ENCODE measurements around the gene CLINT1. TPM values are rescaled to one million over a fixed set of nuclear protein-coding genes. Genes with fewer than 3 reads are reported as not detected.

The CLINT1 gene
- total RNA-seq, 1 donor from 2014 or later: 74.6 TPM

Other genes with a start within 250 kb of the CLINT1 start
- gene SOX30, start 206.7 kb downstream of the CLINT1 start, total RNA-seq: not detected
- not detected for gene C5orf52, start 187.6 kb downstream of the CLINT1 start, total RNA-seq
- 7.5 TPM for gene THG1L, start 127.7 kb downstream of the CLINT1 start, total RNA-seq
- gene LSM11, start 115.4 kb downstream of the CLINT1 start, total RNA-seq: 2.1 TPM